BJ (cell line): Measurements from ENCODE around the gene MGAT5. TPM values are rescaled to one million over a fixed set of nuclear protein-coding genes. Genes with fewer than 3 reads are reported as not detected.
"Not testable (repeated sequence)": the region's sequence is repeated elsewhere in the genome, so short reads cannot be mapped to it uniquely, and the experiment has no call there.

Experiments
- CTCF ChIA-PET: fragments of 350-600 bp; formaldehyde crosslinking; extraction: SDS; loops from one replicate; lab custom pipeline; 2021; ENCODE audit warnings: antibody characterized with exemption, inconsistent platforms; lab: Yijun Ruan, JAX
- POLR2A ChIA-PET: fragments of 300-600 bp; sonication (Branson Sonifier 250); formaldehyde crosslinking; extraction: SDS; loops from one replicate; lab custom pipeline; 2021; ENCODE audit warnings: antibody characterized with exemption; lab: Charles Lee
- DNase-seq: peaks from one replicate; pipeline ENCODE4 v3.0.0-alpha.2; 2011; ENCODE audit warnings: low read depth
- H3K27me3 ChIP-seq: 2 replicates; pipeline ENCODE4 v1.6.0; 2011; ENCODE audit warnings: low read length; ENCODE audit not compliant: control insufficient read depth, insufficient read depth
- H3K36me3 ChIP-seq: 2 replicates; pipeline ENCODE4 v1.5.1; 2011; ENCODE audit warnings: low read length; ENCODE audit not compliant: control insufficient read depth, insufficient read depth
- H3K4me3 ChIP-seq: 2 replicates; pipeline ENCODE4 v1.5.1; 2011; ENCODE audit warnings: low read depth, mild to moderate bottlenecking, control low read depth, low read length
- polyA plus RNA-seq: library from polyadenylated mRNA; depleted of rRNA; stranded (reverse); fragments of >200 nt; gene quantifications from 2 replicates; pipeline ENCODE4 v1.2.3, GENCODE V29; 2011
- TF ChIP-seq, protein P1 (sequence below): IDR thresholded peaks from 2 replicates; pipeline ENCODE4 v1.5.1; 2011; ENCODE audit warnings: low read depth, mild to moderate bottlenecking, control low read depth, inconsistent platforms, low read length, moderate library complexity; ENCODE audit not compliant: insufficient read depth

Gene MGAT5
- polyA plus RNA-seq, 1 experiment = 25.0 TPM

DNA sequence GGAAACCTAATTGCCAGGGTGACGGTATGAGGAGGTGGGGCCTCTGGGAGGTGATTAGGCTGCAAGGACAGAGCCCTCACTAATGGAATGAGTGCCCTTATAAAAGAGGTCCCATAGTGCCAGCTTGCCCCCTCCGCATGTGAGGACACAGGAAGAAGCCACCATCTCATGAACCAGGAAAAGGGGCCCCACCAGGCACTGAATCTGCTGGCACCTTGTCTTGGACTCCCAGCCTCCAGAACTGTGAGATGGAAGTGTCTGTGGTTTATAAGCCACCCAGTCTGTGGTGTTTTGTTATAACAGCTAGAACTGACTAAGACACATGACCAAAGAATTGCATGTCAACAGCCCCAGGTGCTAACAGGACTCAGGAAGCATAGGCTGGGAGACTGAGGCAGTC is 214.3 kb downstream of the MGAT5 start:
- POLR2A ChIA-PET = no interaction called here

DNA sequence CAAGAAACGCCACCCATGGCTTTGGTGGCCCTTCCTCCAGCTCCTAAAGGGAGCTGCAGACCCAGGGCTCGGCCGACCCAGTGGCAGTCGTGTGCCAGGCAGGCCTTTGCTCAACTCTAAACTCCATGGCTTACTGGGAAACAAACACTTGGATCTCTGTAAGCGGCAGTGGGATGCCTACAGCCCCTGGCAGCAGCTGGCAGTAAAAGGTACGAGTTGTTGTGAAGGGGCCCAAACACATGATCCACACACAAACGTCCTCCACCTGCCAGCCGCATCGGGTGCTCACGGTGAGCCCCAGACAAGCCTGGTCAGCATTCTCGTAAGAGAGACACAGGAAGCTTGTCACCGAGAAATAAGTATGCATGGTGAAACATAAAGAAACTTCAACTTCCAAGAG is 214.9 kb downstream of the MGAT5 start:
- Histone ChIP-seq H3K4me3 (no peak overlapping the region), H3K27me3 (no peaks in the 10 kb centered on the region; the same call in 1 of the 2 replicates), H3K36me3 (no peaks in the 10 kb centered on the region)
- TF ChIP-seq, protein P1, sequence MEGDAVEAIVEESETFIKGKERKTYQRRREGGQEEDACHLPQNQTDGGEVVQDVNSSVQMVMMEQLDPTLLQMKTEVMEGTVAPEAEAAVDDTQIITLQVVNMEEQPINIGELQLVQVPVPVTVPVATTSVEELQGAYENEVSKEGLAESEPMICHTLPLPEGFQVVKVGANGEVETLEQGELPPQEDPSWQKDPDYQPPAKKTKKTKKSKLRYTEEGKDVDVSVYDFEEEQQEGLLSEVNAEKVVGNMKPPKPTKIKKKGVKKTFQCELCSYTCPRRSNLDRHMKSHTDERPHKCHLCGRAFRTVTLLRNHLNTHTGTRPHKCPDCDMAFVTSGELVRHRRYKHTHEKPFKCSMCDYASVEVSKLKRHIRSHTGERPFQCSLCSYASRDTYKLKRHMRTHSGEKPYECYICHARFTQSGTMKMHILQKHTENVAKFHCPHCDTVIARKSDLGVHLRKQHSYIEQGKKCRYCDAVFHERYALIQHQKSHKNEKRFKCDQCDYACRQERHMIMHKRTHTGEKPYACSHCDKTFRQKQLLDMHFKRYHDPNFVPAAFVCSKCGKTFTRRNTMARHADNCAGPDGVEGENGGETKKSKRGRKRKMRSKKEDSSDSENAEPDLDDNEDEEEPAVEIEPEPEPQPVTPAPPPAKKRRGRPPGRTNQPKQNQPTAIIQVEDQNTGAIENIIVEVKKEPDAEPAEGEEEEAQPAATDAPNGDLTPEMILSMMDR = no peak
- POLR2A ChIA-PET = no interaction called here
- DNase-seq = no peak
- CTCF ChIA-PET = interaction anchor here (0.8 to 2.0 kb wide), 4 partner anchors 8 to 430 kb away, joined by 3 to 7 read pairs (median 4); no protein-coding TSS in a partner anchor

More for the DNA sequence above, 214.3 kb downstream of the MGAT5 start:
- DNase-seq = no peak
- CTCF ChIA-PET = no interaction called here
- TF ChIP-seq, protein P1 = no peak
- H3K4me3 ChIP-seq = no peak overlapping the region
- H3K27me3 ChIP-seq = peaks cover 2% of the 10 kb centered on the region
- no peaks in the 10 kb centered on the region for H3K36me3 ChIP-seq

DNA sequence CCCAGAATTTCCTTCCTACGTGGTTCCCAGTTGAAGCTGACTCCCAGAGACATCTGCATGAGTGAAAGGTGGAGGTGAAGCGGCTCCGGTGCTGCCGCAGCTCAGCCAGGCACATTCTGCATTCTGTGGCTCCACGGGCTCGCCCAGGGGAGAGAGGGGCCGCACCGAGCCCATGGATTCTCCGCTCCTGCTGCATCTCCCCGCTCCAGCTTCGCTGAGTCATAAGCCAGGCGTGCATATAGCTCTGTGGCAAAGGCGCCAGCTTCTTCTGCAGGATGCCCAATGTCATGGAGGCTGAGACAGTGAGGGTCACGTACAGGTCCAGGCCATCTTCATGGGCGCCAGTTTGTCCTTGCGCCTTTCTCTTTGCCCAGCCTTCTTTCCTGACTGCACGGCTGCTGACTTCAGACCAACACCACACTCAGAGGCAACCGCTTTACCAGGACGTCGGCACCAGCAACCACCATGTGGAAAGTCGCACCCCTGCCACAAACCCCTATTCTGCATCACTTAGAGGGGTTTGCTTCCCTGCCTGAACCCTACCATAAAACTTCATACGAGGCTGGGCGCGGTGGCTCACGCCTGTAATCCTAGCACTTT is 215.7 kb downstream of the MGAT5 start:
- POLR2A ChIA-PET = no interaction called here
- Histone ChIP-seq H3K4me3 (no peak overlapping the region), H3K27me3 (no peaks in the 10 kb centered on the region; the same call in 1 of the 2 replicates), H3K36me3 (no peaks in the 10 kb centered on the region)
- TF ChIP-seq, protein P1 = no peak
- CTCF ChIA-PET = interaction anchor here (0.6 to 2.0 kb wide), 4 partner anchors 9 to 583 kb away, joined by 3 to 7 read pairs (median 4); no protein-coding TSS in a partner anchor
- DNase-seq = no peak

DNA sequence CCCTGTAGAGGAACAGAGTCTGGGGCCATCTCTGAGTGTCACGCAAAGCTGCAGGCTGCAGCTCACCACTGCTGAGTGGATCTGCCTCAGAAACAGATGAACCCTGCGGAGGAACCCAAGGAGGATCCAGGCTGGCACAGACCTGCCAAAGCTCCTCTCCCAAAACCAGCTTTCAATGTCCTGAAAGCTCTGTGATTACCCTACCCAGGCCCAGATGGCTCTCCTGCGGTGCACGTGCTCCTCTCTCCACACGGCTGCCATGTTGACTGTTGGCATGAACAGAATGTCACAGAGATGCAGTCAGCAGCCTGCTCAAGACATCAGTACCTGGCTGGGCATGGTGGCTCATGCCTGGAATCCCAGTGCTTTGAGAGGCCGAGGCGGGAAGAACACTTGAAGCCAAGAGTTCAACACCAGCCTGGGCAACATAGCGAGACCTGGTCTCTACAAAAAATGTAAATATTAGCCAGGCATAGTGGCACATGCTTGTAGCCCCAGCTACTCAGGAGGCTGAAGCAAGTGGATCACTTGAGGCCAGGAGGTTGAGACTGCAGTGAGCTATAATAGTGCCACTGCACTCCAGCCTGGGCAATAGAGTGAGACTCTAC is 216.8 kb downstream of the MGAT5 start:
- Histone ChIP-seq H3K36me3 (no peaks in the 10 kb centered on the region), H3K4me3 (no peak overlapping the region), H3K27me3 (no peaks in the 10 kb centered on the region; the same call in 1 of the 2 replicates)
- POLR2A ChIA-PET = no interaction called here
- TF ChIP-seq, protein P1 = no peak
- CTCF ChIA-PET = interaction anchor here (1.2 to 2.0 kb wide), 2 partner anchors 10 to 19 kb away, joined by 3 to 7 read pairs; no protein-coding TSS in a partner anchor
- no peak for DNase-seq

DNA sequence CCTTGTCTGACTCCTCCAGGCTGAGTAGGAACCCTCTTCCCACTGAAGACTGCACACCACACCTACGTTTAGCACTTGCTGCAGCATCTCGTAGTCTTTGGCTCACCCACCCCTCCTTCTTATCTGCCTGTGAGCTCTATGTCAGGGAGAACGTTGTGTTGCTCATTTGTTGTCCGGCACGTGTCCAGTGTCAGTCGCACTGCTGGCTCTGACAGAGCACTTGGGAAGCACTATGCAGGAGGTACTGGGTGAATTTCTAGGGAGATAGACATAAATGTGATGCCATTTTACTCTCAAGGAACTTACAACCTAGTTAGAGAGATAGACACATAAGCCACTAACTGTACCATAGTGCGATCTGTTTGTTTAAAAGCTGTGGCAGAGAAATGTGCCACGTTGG is 223.1 kb downstream of the MGAT5 start:
- POLR2A ChIA-PET, H3K36me3 ChIP-seq, CTCF ChIA-PET: not testable (repeated sequence)

More for the DNA sequence above, 223.1 kb downstream of the MGAT5 start:
- H3K27me3 ChIP-seq, H3K4me3 ChIP-seq, DNase-seq: not testable (repeated sequence)
